ENCODE measurements around the gene NOD2. TPM values are rescaled to one million over a fixed set of nuclear protein-coding genes. Genes with fewer than 3 reads are reported as not detected.

Gene NOD2
- total and polyA plus RNA-seq, 2 of the 13 experiments (the other 11 are each of a cell fraction or from before 2014, with no cell fraction given) = 0.27 to 0.81 TPM

GRCh38 chr16:50665128-50665878, 28.1 kb upstream of the NOD2 start (continued):
- TF ChIP-seq MATR3 (CRISPR knock-in tag; IDR thresholded peaks at IDR 0.05) (no peak), USF2 (IDR thresholded peaks at IDR 0.05; ENCODE audit: low read depth, low read length) (no peak), USF2 (CRISPR knock-in tag; IDR thresholded peaks at IDR 0.05; ENCODE audit: borderline replicate concordance) (no peak), ZNF296 (CRISPR knock-in tag; conservative IDR thresholded peaks at IDR 0.05) (no peak), ZFP62 (CRISPR knock-in tag; IDR thresholded peaks at IDR 0.05) (no peak), WIZ (CRISPR knock-in tag; IDR thresholded peaks at IDR 0.05) (no peak), ZMAT3 (CRISPR knock-in tag; conservative IDR thresholded peaks at IDR 0.05) (no peak), ZNF333 (CRISPR knock-in tag; IDR thresholded peaks at IDR 0.05; ENCODE audit: borderline replicate concordance) (0 out of 2 replicates have a peak, but pooled peaks have one; percentile 56), ZNF720 (CRISPR knock-in tag; IDR thresholded peaks at IDR 0.05) (no peak), ZNF83 (CRISPR knock-in tag; IDR thresholded peaks at IDR 0.05; ENCODE audit: borderline replicate concordance) (no peak), TGIF2 (CRISPR knock-in tag; IDR thresholded peaks at IDR 0.05) (no peak), ZNF253 (CRISPR knock-in tag; IDR thresholded peaks at IDR 0.05; ENCODE audit: borderline replicate concordance) (0 out of 2 replicates have a peak, but pooled peaks have one; percentile 47), ETV6 (CRISPR knock-in tag; conservative IDR thresholded peaks at IDR 0.05) (no peak), ZNF841 (CRISPR knock-in tag; IDR thresholded peaks at IDR 0.05; ENCODE audit: borderline replicate concordance) (no peak), CREB1 (IDR thresholded peaks at IDR 0.05) (no peak), CREB1 (CRISPR knock-in tag; IDR thresholded peaks at IDR 0.05) (no peak), SUZ12 (IDR thresholded peaks at IDR 0.05; ENCODE audit: low read depth, low read length) (no peak), TCF7L2 (IDR thresholded peaks at IDR 0.05; ENCODE audit: low read depth, low read length) (no peak), PRMT3 (CRISPR knock-in tag; IDR thresholded peaks at IDR 0.05; ENCODE audit: borderline replicate concordance, low read depth) (no peak), ZNF251 (CRISPR knock-in tag; IDR thresholded peaks at IDR 0.05) (no peak), ZNF383 (CRISPR knock-in tag; IDR thresholded peaks at IDR 0.05; ENCODE audit: borderline replicate concordance) (no peak), ZNF761 (CRISPR knock-in tag; conservative IDR thresholded peaks at IDR 0.05) (no peak), ZNF382 (CRISPR knock-in tag; IDR thresholded peaks at IDR 0.05; ENCODE audit: borderline replicate concordance) (no peak), ZEB1 (IDR thresholded peaks at IDR 0.05; ENCODE audit: insufficient replicate concordance, low read depth) (no peak), SIX1 (CRISPR knock-in tag; IDR thresholded peaks at IDR 0.05; ENCODE audit: borderline replicate concordance) (no peak), ZNF33B (CRISPR knock-in tag; IDR thresholded peaks at IDR 0.05) (no peak), ZNF276 (CRISPR knock-in tag; IDR thresholded peaks at IDR 0.05; ENCODE audit: low read depth) (no peak), HNRNPUL1 (IDR thresholded peaks at IDR 0.05; ENCODE audit: low read depth, low read length) (no peak), REL (CRISPR knock-in tag; conservative IDR thresholded peaks at IDR 0.05) (no peak)

All from HepG2 (cell line).